Stimulated activated CD4-positive, alpha-beta T cell treated with anti-CD3 and anti-CD28 coated beads, Interleukin-2, amount 100 ng/mL, for 48 hours (primary cell): ENCODE results near the gene THBS4.

Source experiments
- DNase-seq, 2 donors: peaks; one replicate each; pipeline ENCODE4 v3.0.0-alpha.2; 2020

THBS4 gene

GRCh38 chr5:80034962-80035821 lies at the start of gene THBS4:
THBS4 (plus strand) TSS chr5:80035348; CDS start chr5:80035538, 190 bp downstream.
- no peak for DNase-seq

GRCh38 chr5:79986260-79986659 lies 48.9 kb upstream of the THBS4 start:
- DNase-seq = no peak

- DNase-seq = no peak
Measured at GRCh38 chr5:79990205-79990597, 44.9 kb upstream of the THBS4 start.

DNA sequence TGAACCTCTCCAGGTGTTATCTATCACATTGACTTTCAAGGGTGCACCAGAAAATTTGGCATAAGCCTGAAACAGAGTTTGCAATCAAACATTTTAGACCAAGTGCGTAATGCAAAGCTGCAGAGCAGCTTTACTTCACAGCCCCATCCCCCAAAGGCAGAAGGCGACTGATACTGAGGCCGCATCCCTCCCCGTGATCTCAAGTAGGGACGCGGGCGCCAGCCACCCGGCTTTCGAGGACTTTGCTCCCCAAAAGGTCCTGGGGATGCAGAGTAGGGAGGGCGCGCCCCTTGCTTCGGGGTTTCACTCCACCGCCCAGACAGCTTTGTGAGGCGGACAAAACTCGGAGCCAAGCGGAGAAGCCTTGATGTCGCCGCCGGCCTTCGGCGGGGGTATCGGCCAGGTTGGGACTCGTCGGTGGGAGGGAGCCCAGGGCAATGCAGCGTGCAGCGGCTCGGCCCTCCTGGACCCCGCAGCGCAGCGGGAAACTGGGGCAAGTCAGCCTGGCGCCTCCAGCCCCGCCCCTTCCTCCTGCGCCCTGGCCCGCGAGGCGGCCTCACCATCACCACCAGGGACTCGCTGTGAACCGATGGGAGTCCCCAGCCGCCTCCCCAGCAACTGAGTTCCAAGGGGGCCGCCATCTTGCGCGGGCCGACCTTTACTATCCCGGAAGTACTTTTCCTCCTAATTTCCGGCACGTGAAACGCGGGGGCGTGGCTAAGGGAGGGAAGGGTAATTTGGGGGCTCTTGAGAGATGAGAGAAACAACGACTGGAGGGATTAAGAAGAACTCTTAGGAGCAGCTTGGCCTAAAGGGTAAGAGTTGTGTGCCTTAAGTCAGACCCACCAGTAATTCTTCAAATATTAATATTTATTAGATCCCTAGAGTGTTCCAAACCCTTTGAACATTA lies 44.3 kb upstream of the THBS4 start, which contains the start of gene MTX3:
MTX3 (minus strand) TSS at position 665 of the 910 bp plus-strand sequence; CDS start at position 641, 24 bp downstream.
- DNase-seq = peak; percentile 82 to 84

- no peak for DNase-seq
Measured at GRCh38 chr5:79992891-79993657, 42.1 kb upstream of the THBS4 start.

- DNase-seq = no peak
Measured at GRCh38 chr5:79999722-80000121, 35.4 kb upstream of the THBS4 start.

DNA sequence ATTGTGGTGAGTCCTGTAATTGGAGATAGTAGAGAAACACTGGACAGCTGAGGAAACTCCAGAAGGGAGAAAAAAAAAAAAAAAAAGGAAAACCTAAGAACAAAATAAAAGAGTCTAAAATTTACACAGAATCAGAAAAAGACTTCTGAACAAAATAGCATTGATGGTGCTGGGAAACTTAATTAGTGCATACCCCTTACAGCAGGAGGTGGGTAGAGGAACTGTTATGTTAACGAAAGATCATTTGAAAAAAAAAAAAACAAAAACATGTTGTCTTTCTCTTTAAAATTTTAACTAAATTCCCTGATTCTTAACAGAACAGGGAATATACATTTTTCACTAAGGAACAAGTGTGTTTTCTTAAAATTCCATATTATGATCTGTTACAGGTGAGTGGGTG lies 32.5 kb upstream of the THBS4 start:
- DNase-seq = no peak

DNA sequence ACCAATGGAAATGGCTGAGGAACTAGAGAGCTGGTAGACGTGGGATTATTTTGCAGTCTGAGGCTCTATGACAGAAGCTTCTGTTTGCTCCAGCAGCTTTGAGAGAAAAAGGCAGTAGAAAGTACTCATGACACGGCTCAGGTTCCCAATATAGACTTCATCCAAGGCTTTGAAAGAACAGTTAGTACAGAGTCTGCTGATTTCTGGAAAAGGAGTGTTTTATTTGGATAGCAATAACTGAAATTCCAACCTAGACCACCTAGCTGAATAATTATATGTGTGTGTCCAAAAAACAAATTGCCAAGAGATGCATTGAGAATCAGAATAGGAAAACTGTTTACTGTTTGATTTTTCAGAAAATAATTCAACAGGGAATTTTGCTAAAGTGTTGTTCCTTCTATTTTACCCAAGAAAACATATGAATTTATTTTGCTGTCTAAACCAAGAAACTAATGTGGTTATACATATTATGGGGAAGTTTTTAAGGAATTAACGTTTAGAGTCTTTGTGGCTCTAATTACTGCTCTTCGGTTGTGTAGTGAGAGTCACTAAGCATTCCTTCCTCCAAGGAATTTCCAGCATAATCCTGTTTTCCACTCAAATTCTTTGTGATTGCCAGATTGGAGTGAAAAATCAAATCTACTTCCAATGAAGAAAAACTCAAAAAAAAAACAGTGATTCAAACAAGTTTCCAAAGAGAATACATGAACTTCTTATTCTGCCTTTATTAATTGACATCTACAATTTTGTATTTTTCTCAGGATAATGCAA lies 26.0 kb upstream of the THBS4 start:
- DNase-seq = no peak

- DNase-seq = no peak
Measured at GRCh38 chr5:80010754-80011392, 24.3 kb upstream of the THBS4 start.

GRCh38 chr5:80025069-80025468 lies 10.1 kb upstream of the THBS4 start:
- DNase-seq = no peak

DNA sequence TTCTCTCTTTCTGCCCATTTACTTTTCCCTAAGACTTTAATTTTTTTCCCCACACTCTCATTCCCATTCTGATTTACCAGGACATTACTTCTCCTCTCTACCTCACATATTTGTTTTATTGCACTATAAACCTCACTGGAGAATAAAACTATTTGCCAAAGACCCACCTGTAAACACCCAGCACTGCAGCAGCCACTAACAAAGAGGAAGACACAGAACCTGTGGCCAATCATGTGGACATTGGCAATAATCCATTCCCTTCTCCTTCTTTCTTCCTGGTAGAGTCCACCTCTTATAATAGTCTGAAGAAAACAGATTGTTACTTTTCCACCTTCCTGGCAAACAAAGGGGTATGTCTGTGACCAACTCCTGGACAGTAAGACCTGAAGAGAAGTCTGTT lies 8.3 kb upstream of the THBS4 start:
- DNase-seq = no peak

DNA sequence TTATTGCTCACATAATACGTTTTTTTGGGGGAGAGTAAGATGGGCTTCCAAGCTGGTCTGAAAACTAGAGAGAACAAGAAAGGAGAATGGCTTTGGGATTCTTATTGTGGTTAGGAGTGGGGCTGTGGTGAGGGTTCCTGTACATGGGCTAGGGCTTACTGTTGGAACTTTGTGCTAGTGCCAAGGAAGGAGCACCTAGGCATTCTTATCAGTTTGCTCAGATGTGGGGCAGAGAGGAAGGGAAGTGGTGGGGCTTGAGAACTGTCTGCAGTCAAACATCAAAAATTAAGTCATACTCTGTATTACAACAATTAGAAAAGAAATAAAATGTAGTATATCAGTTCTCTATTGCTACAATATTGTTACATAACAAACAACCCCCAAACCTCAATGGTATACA lies 4.0 kb upstream of the THBS4 start:
- DNase-seq = no peak

DNA sequence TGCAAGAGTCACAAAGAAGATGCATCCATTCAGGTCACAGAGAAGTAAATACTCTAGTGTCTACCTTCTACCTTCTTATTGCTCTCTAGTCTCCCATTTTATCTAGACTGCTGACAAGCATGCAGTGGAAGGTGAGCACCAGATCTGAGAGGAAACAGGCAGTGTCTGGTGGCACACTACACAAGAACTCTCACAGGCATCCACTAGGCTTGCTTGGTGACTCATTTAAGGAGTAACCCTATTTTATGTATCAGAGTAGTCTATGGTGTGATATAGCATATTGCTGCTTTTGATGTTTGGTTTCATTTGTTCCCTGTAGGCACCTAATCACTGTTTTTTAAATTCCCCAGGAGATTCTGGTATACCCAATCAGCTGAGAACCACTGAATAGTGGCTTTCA lies 1.6 kb upstream of the THBS4 start:
- DNase-seq = peak in 1 of 2 donors; percentile 9

GRCh38 chr5:80034559-80034958 lies 589 bp upstream of the THBS4 start:
- DNase-seq = no peak

GRCh38 chr5:80035839-80036238 lies 691 bp downstream of the THBS4 start:
- DNase-seq = no peak

DNA sequence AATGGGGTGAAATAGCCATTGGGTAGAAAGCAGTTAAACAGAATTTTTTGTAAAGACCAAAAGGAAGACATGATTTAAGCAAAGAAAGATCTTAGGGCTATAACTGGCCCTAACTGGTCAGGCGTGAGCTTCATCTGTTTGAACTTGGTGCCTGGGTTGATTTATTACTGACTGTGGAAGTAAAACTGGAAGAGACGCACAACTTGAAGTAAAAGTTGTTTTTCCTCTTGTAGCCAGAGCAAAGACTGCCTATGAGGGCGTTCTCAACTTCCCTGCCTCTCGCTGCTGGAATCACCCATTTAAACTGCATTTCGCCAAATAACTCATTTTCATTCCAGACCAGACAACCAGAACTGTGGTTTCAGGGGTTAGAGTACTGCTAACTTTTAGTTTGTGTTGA lies 1.5 kb downstream of the THBS4 start:
- DNase-seq = no peak

GRCh38 chr5:80037366-80037765 lies 2.2 kb downstream of the THBS4 start:
- no peak for DNase-seq

DNA sequence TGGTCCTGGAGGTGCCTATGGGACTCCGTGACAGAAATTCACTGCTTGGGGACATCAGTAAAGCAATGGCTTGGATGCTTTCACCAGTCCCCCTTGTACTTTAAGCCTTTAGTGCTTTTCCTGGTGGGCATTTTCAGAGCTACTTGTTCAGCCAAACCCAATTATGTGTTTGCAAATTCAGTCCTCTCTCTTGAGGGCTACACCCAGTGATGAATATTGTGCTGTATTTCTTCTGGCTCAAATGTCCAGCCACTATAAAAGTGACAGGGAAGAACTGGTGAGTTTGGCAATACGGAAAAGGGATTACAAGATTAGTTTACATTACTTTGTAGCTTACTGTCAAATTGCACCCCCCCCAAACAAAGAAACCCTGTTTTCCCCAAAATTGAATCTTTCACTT lies 4.5 kb downstream of the THBS4 start:
- DNase-seq = no peak

DNA sequence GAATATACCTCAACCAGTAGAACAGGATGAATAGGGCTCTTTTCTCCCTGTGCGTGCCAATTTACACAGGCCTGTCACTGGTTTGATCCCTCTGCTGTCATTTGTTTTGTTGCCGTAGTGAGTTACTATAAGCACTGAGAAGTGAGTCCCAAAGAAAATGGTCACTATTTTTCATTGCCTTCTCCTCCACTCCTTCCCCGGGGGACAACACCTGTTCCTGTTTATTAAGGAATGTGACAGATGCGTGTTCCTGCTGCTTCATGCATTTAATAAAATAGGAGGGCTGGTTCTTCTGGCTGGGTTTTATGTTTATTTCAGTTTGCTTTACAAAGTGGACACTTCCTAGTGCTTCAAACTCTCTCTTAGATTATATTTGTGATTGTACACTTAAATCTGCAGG lies 6.4 kb downstream of the THBS4 start:
- DNase-seq = no peak

DNA sequence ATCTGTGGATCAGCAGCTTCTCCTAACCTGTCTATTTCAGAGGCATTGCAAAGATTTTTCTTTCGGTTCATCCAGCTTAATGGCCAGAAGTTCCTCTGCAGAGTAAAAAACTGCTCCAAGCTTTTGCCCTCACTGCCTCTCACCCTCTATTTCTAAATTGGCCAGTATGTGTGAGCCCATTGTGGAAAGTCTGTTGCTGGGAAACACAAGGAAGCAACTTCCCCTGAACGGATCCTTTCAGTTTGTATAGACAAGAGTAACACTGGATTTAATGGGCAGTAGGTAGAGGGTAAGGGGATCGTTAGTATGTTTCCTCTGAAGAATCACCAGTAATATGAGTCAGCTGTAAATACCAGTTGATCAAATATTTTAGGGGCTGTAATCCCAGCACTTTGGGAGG lies 7.2 kb downstream of the THBS4 start:
- no peak for DNase-seq

- no peak for DNase-seq
Measured at GRCh38 chr5:80043187-80043586, 8.0 kb downstream of the THBS4 start.
